Measurements from ENCODE around the gene L3MBTL3.

- TF ChIP-seq ZNF70 (CRISPR knock-in tag; IDR thresholded peaks at IDR 0.05) (no peak), ARNTL (CRISPR knock-in tag; IDR thresholded peaks at IDR 0.05; ENCODE audit: borderline replicate concordance, low read depth) (no peak), ZNF8 (CRISPR knock-in tag; IDR thresholded peaks at IDR 0.05) (no peak), ISL1 (CRISPR knock-in tag; IDR thresholded peaks at IDR 0.05) (no peak), RARB (CRISPR knock-in tag; IDR thresholded peaks at IDR 0.05) (no peak), TCF4 (CRISPR knock-in tag; IDR thresholded peaks at IDR 0.05; ENCODE audit: borderline replicate concordance) (no peak), CSDC2 (CRISPR knock-in tag; IDR thresholded peaks at IDR 0.05) (no peak)
- TF ChIP-seq, protein P1, sequence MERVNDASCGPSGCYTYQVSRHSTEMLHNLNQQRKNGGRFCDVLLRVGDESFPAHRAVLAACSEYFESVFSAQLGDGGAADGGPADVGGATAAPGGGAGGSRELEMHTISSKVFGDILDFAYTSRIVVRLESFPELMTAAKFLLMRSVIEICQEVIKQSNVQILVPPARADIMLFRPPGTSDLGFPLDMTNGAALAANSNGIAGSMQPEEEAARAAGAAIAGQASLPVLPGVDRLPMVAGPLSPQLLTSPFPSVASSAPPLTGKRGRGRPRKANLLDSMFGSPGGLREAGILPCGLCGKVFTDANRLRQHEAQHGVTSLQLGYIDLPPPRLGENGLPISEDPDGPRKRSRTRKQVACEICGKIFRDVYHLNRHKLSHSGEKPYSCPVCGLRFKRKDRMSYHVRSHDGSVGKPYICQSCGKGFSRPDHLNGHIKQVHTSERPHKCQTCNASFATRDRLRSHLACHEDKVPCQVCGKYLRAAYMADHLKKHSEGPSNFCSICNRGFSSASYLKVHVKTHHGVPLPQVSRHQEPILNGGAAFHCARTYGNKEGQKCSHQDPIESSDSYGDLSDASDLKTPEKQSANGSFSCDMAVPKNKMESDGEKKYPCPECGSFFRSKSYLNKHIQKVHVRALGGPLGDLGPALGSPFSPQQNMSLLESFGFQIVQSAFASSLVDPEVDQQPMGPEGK (CRISPR knock-in tag; IDR thresholded peaks at IDR 0.05; ENCODE audit: borderline replicate concordance), result no peak
- TF ChIP-seq, protein P2, sequence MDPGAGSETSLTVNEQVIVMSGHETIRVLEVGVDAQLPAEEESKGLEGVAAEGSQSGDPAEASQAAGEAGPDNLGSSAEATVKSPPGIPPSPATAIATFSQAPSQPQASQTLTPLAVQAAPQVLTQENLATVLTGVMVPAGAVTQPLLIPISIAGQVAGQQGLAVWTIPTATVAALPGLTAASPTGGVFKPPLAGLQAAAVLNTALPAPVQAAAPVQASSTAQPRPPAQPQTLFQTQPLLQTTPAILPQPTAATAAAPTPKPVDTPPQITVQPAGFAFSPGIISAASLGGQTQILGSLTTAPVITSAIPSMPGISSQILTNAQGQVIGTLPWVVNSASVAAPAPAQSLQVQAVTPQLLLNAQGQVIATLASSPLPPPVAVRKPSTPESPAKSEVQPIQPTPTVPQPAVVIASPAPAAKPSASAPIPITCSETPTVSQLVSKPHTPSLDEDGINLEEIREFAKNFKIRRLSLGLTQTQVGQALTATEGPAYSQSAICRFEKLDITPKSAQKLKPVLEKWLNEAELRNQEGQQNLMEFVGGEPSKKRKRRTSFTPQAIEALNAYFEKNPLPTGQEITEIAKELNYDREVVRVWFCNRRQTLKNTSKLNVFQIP (CRISPR knock-in tag; IDR thresholded peaks at IDR 0.05; ENCODE audit: borderline replicate concordance, low read depth), result no peak
These were observed 1.1 kb downstream of the L3MBTL3 start for GRCh38 chr6:130019326-130020072.
